Fibroblast of skin of right quadriceps (primary cell): ENCODE data around the gene B4GALT3.

Source experiments
- DNase-seq: peaks from one replicate; pipeline ENCODE4 v3.0.0-alpha.2; 2013

B4GALT3 gene

GRCh38 chr1:161201836-161202712 is 24.8 kb upstream of the B4GALT3 start, which contains the start of gene NDUFS2:
TSS of gene NDUFS2 (plus strand) at chr1:161202367. CDS start at chr1:161202386, 19 bp downstream.
- peak; percentile 99 for DNase-seq

- peak; percentile 28 for DNase-seq
Measured at GRCh38 chr1:161200992-161201835, 23.9 kb upstream of the B4GALT3 start.

GRCh38 chr1:161200421-161200991 is 23.2 kb upstream of the B4GALT3 start:
- DNase-seq: no peak

DNA sequence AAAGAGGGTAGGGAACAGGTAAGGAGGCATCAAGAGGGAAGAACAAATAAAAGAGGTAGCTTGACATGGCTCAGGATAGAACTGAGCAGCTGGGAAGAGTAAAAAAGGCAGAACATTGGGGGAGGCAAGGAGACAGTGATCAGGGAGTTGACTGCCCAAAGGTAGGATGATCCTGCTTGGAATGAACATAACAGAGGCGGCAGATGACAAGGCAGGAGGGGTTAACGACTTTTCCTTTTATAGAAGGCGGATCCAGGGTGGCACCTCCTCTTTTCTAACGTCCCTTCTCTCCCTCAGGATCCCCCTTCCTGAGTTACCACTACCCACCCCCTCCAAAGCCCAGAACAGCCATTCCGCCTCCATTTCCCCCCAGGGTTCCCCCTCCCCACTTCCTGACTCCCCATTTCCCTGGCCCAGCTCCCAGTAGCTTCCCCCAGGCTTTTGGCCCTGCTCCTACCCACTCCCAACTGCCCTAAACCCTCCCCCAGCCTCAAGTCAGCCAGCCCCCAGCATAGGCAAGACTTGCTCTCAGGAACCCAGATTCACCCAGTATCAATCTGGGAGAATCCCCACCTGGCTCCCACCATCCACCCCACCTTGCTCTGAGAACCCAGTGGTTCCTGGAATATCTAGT is 22.3 kb upstream of the B4GALT3 start:
- DNase-seq: peak; percentile 28

DNA sequence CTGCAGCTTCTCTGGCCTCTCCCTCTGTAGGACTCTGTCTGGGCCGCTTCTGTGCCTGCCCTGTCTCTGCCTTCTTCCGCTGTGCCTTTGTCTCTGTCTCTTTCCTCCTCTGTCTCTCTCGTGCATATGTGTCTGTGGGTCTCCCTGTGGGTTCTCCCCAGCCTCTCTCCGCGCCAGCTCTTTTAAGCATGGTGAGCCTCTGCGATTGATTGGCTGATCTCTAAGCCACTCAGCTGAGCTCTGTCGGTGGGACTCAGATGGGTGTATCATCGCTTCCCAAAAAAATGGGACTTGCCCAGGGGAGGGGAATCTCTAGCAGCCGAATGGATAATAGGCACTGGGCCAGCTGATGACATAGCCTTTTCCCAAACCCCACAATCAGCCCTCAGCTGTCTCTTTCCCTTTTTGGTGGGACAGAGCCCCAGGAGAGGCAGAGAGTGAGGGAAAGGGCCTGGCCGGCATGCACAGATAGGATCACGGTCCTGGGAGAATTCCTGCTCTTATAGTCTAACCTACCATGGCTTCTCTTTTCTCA is 21.7 kb upstream of the B4GALT3 start, which contains the start of gene ADAMTS4:
TSS of gene ADAMTS4 (minus strand) at position 158 of the 535 bp plus-strand sequence. CDS start 427 bp downstream, outside the sequence.
- DNase-seq: peak; percentile 97

GRCh38 chr1:161198194-161198896 is 21.0 kb upstream of the B4GALT3 start:
- DNase-seq: peak; percentile 24

GRCh38 chr1:161197560-161198193 is 20.4 kb upstream of the B4GALT3 start:
- no peak for DNase-seq

- DNase-seq: peak; percentile 91
Measured at GRCh38 chr1:161196521-161197451, 19.5 kb upstream of the B4GALT3 start.

- DNase-seq: no peak
Measured at GRCh38 chr1:161196111-161196510, 18.8 kb upstream of the B4GALT3 start.

GRCh38 chr1:161195171-161195570 is 17.9 kb upstream of the B4GALT3 start:
- no peak for DNase-seq

- no peak for DNase-seq
Measured at GRCh38 chr1:161193561-161194235, 16.4 kb upstream of the B4GALT3 start.

- peak; percentile 64 for DNase-seq
Measured at GRCh38 chr1:161192476-161193465, 15.5 kb upstream of the B4GALT3 start.

GRCh38 chr1:161191971-161192370 is 14.7 kb upstream of the B4GALT3 start:
- no peak for DNase-seq

DNA sequence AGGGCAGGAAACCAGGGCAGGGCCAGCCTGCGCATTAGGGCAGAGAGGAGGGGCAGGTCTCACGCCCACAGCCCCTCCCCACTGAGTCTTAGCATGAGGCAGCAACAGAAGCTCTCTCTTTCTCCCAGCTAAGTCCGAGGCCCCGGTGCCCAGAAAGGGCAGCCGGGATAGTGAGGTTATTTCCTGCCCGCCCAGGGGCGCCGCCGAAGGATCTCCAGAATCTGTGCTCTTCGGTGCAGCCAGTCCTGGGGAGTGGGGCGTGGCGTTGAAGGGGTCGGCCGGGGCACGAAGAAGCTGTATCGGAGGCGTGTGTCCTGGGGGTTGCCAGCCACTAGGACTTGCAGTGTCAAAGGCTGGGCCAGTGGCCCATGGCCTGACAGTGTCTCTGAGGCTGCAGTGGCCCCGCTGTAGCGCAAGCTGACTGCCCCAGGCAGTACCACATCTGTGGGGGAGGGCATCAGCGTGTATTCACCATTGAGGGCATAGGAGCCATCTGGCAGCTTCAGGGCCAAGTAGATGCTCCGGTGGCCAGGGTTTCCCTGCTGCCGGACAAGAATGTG is 13.7 kb upstream of the B4GALT3 start:
- DNase-seq: no peak

DNA sequence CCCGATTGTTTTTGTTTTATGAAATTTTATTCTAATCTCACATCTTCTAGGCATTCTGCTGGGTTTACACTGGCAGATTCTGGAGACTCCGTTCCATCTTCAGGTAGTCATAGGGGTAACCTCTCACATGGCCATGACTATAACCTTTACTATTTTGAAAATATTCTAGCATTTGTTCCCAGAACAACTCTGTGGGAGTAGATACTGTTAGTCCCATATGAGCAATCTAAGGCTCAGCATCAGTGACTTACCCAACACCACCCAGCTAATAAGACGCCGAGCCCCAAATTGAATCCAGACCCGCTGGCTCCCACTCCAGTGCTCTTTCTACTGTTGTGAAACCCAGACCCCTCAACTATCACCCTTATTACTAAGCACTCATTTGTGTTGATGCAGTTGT is 11.7 kb upstream of the B4GALT3 start:
- DNase-seq: no peak

- DNase-seq: no peak
Measured at GRCh38 chr1:161188381-161188780, 11.1 kb upstream of the B4GALT3 start.

DNA sequence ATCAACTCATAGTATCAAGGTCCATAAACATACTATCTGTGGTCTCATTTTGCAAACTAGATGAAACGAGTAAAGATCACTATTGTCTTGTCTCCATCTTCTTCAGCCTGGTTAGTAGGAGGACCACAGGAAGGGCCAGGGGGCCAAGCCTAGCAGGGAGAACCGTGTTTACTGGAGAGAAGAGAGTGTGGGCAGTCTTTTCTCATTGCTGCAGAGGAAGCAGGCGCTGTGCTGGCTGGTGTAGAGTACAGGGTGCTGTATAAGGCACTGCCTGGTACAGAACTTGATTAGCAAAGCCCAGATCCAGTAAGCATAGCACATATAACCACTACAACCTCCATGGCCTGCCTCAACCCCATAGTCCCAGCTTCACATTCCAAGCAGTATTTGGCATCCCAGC is 10.0 kb upstream of the B4GALT3 start:
- DNase-seq: no peak
